GDM1 (cell line): ENCODE results near the gene XYLT1.
A peak's percentile ranks its signal among the peaks of the same experiment; 100 is the strongest.
"Not testable (repeated sequence)": the region's sequence is repeated elsewhere in the genome, so short reads cannot be mapped to it uniquely, and the experiment has no call there.

ENCODE experiments used
- DNase-seq: peaks from one replicate; lab custom pipeline; 2025; lab: John Stamatoyannopoulos, UW

Gene XYLT1

GRCh38 chr16:17491140-17491662 is 20.4 kb upstream of the XYLT1 start:
- DNase-seq, result no peak

DNA sequence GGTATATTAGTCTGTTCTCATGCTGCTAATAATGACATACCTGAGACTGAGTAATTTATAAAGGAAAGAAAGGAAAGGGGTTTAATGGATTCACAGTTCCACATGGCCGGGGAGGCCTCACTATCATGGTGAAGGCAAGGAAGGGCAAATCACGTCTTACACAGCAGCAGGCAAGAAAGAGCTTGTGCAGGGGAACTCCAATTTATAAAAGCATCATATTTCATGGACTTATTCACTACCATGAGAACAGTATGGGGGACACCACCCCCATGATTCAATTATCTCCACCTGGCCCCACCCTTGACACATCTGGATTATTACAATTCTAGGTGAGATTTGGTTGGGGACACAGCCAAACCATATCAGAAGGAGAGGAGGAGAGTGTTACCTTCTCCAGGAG is 17.7 kb upstream of the XYLT1 start:
- no peak for DNase-seq

DNA sequence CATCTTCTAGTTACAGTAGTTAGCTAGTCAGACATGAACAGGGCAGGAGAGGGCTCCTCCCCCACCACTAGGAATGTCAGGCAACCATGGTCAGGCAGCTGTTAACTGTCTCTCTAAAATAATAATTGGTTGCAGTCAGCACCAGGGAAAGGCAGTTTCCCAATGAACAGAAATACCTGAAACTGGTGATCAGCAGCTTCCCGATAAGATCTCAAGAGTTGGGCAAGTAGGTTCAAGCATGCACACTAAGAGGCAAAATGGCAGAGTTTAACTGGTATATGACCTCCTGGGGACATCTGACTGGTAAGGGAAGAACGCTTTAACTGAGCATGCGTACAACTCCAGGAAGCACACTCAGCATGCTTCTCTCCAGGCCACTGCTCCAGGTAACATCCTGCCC is 12.6 kb upstream of the XYLT1 start:
- DNase-seq, result no peak

GRCh38 chr16:17482341-17482740 is 11.6 kb upstream of the XYLT1 start:
- DNase-seq, result not testable (repeated sequence)

DNA sequence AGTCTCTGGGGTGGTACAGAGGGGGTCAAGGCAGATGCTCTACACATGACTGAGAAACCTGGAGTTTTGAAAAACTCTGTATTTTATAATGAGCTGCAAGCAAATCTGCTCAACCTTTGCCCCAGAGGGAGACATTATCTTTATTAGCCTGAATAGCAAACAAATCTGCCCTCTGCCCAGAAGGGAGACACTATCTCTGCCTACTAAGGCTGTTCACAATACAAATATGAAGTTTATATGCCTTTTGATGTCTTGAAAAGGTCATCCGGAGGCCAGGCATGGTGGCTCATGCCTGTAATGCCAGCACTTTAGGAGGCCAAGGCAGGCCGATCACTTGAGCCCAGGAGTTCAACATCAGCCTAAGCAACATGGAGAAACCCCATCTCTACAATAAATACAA is 11.0 kb upstream of the XYLT1 start:
- no peak for DNase-seq

DNA sequence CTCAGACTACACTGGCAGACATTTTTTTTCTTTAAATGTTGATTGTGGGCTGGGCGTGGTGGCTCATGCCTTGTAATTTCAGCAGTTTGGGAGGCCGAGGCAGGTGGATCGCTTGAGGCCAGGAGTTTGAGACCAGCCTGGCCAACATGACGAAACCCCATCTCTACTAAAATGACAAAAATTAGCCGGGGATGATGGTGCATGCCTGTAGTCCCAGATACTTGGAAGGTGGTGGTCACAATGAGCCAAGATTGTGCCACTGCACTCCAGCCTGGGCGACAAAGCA is 6.4 kb upstream of the XYLT1 start:
- DNase-seq, result not testable (repeated sequence)

DNA sequence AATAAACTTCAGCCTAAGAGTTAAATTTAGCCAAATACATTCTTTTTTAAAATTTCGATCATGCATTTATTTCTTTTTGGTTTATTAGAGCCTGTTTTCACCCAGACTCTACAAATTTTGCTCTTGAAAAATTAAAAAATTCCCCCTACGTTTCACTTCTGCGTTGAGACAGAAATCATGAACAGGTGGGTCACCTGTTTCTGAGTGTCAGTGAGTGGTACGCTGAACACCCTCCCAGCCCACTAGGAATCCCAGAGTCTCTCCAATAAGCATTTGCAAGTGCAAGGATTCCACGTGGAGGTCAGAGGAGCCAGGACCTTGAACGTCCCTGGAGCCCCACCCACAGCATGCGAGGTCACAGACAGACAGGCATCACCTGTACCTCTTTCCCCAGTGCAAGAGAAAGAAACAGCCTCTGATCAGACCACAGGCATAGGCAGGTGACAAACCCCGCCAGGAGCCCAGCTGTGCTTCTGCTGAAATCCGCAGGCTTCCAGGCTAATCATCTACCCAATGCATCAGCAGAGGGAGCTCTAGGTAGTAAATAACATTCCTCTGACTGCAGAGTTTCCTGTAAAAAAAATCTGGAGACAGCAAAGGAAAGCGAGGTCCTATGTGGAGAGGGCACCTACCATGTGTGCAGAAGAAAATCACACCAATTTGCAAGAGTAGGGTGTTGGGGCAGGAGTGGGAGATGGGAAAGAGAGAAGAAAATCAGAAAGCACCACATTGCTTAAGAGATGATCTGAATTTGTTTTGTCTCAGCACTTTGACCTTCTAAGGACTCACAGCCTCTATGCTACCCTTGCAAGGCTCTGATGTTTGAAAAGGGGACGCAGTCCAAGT is 5.9 kb upstream of the XYLT1 start:
- DNase-seq, result peak; percentile 57

GRCh38 chr16:17475104-17475503 is 4.3 kb upstream of the XYLT1 start:
- DNase-seq, result no peak

DNA sequence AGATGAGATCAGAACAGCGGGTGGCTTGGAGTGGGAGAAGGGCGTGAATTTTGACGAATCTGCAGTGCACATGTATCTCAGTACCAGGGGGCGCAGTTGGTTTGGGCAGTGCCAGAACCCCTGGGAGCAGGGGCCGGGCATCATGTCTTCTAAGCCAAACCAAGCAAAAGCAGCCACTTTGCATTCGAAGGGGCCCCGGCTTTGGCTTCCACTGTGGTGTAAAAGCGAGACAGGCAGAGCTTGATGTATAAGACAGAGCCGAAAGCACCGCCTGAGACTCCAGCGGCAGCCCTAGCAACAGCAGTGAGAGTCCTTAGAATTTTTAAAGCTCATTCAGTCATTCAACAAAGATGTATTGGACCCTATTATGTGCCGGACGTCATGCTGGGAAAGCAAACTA is 3.8 kb upstream of the XYLT1 start:
- peak; percentile 25 for DNase-seq

- DNase-seq, result peak; percentile 91
Observed at GRCh38 chr16:17474037-17474436, 3.3 kb upstream of the XYLT1 start.

- no peak for DNase-seq
Observed at GRCh38 chr16:17471719-17472461, 1.1 kb upstream of the XYLT1 start.

DNA sequence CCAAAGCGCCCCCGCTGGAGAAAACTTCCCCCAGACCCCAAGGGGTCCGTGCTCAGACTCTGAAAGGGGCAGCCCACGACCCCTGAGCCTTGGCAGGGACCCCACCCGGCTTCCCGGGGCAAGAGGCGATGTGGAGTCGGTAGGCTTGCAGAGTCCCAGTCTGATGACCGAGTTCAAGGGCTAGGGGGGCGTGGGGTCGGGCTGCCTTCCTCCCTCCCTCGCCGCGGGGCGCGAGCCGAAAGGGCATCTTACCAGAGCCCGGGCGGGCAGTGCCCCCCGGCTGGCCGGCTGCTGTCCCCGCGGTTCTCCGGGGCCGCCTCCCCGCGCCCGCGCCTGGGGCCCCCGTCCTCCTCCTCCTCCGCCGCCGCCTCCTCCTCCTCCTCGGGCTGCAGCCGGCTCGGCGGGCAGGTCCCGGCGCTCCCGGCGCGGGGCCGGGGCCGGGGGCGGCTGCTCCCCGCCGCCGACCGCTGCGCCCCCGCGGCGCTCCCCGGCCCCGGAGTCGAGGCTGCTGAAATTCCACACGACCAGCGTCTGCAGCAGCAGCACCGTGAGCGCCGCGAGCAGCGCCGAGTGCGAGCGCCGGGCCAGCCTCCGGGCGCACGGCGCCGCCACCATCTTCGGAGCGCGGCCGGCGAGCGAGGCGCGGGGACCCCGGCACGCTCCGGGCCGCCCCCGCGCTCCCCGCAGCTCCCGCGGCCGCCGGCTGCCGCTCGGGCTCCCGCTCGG is 415 bp downstream of the XYLT1 start:
- no peak for DNase-seq

DNA sequence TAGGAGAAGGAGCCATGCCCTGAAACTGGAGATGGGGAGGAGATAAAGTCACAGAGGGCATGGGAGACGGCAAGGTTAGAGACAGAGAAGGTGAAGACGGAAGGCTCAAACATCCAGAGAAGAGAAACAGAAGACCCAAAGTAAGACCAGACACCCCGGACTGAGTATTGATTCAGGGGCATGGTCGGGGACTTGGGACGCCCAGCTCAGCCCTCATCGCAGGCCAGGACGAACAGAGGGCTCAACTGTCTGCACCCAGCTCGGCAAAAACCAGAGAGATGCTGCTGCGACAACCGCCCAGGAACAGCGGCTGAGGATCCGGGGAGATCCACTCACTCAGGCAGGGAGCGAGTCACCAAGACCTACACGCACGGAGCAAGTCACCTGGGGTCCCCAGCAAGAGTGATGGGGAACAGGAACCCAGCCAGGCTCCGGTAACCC is 999 bp downstream of the XYLT1 start:
- DNase-seq, result no peak

GRCh38 chr16:17469011-17469740 is 1.6 kb downstream of the XYLT1 start:
- DNase-seq, result no peak

DNA sequence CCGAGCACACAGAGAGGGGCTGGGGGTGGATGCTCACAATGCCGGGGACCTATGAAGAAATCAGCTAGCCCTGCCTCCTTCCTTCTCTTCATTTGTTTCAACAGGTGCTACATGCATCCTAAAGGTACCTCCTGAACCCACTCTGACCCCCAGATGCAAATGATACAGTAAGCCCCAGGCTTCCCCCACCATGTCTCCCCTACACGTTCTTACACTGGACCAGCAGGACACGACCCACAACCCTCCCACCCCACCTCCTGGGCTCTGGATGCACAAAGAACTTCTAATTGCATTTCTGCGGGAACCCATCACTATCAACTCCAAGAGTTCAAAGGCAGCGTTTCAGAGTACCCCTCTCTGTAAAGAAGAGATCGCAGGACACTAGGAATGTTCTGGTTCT is 2.1 kb downstream of the XYLT1 start:
- DNase-seq, result no peak

GRCh38 chr16:17467923-17468540 is 2.7 kb downstream of the XYLT1 start:
- DNase-seq, result peak; percentile 30

DNA sequence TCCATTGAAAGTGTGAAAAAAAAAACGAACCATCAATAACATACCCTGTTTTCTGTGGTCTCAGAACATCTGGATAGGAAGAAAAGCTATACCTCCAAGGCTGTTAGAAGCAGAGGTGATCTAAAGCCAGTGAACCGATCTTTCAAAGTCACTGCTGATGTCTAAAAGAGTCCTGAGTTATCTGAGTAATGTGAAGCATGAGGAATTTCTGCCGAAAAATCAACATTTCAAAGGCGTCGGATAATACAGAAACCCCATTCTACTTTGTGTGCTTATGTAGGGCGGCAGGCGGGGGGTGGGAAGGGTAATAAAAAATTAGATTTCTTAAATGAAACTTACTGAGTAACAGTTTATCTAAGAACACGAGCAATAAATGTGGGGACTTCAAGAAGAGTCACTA is 3.9 kb downstream of the XYLT1 start:
- DNase-seq, result no peak

DNA sequence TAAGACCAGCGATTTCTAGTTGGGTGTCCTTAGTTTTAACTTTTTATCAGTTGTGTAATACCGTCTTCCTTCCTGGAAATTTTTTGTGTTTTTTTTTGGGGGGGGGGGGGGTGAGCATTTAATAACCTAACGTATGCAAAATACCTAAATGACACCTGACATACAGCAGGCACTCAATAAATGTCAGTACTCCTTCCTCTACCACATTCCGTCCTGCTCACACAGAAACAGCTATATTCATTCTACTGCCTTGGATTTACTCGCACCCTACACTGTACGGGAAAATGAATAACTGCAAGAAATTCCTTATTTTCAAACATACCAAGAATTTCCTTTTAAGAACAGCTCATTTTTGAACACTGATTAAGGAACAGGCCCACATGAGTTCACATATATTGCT is 5.3 kb downstream of the XYLT1 start:
- no peak for DNase-seq

DNA sequence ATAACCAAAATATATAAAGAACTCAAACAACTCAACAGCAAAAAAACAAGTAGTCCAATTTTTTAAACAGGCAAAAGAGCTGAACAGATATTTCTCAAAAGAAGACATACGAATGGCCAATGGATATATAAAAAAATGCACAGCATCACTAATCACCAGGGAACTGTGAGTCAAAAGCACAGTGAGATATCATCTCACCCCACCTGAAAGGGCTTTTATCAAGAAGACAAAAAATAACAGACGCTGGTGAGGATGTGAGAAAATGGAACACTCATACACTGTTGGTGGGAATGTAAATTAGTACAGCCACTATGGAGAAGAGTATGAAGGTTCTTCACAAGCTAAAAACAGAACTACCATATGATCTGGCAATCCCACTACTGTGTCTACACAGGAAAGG is 7.4 kb downstream of the XYLT1 start:
- DNase-seq, result no peak

GRCh38 chr16:17461951-17462729 is 8.6 kb downstream of the XYLT1 start:
- peak; percentile 85 for DNase-seq

- DNase-seq, result no peak
Observed at GRCh38 chr16:17460890-17461289, 9.9 kb downstream of the XYLT1 start.
